ENCODE results near the gene PPP2R5C.

DNA sequence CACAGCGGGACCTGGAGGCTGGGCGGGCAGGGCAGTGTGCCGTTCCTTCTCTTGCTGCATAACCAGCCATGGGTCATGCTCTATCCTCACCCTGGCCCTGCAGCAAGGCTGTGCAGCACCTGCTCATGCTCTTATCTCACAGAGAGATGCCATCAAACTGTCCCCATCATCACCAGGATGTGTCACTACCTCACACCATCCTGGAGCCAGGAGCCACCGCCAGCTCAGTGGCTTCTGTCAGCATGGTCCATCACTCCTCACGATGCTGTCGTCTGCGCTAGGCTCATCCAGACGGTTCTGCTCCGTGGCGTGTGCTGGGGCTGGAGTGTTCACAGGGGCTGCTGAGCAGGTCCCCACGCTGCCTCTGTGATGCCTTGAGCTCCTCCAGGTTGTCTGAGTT is 125.7 kb downstream of the PPP2R5C start:
- no peak for TF ChIP-seq MAFK (IDR thresholded peaks at IDR 0.05; ENCODE audit: low read depth, low read length)
- no peak for TF ChIP-seq RAD21 (IDR thresholded peaks at IDR 0.05; ENCODE audit: low read length)
- TF ChIP-seq, protein P1, sequence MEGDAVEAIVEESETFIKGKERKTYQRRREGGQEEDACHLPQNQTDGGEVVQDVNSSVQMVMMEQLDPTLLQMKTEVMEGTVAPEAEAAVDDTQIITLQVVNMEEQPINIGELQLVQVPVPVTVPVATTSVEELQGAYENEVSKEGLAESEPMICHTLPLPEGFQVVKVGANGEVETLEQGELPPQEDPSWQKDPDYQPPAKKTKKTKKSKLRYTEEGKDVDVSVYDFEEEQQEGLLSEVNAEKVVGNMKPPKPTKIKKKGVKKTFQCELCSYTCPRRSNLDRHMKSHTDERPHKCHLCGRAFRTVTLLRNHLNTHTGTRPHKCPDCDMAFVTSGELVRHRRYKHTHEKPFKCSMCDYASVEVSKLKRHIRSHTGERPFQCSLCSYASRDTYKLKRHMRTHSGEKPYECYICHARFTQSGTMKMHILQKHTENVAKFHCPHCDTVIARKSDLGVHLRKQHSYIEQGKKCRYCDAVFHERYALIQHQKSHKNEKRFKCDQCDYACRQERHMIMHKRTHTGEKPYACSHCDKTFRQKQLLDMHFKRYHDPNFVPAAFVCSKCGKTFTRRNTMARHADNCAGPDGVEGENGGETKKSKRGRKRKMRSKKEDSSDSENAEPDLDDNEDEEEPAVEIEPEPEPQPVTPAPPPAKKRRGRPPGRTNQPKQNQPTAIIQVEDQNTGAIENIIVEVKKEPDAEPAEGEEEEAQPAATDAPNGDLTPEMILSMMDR (conservative IDR thresholded peaks at IDR 0.05; ENCODE audit: low read depth, low read length), result no peak
- TF ChIP-seq MAZ (IDR thresholded peaks at IDR 0.05; ENCODE audit: borderline replicate concordance, low read depth, low read length), result no peak
- no peak for TF ChIP-seq POLR2A (IDR thresholded peaks at IDR 0.05; ENCODE audit: low read depth, low read length)
- TF ChIP-seq, protein P2, sequence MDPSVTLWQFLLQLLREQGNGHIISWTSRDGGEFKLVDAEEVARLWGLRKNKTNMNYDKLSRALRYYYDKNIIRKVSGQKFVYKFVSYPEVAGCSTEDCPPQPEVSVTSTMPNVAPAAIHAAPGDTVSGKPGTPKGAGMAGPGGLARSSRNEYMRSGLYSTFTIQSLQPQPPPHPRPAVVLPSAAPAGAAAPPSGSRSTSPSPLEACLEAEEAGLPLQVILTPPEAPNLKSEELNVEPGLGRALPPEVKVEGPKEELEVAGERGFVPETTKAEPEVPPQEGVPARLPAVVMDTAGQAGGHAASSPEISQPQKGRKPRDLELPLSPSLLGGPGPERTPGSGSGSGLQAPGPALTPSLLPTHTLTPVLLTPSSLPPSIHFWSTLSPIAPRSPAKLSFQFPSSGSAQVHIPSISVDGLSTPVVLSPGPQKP (IDR thresholded peaks at IDR 0.05; ENCODE audit: borderline replicate concordance, low read depth, low read length), result no peak
- TF ChIP-seq CEBPB (IDR thresholded peaks at IDR 0.05; ENCODE audit: low read depth, low read length), result no peak
- TF ChIP-seq MXI1 (IDR thresholded peaks at IDR 0.05; ENCODE audit: borderline replicate concordance, low read depth, low read length), result no peak
- no peak for TF ChIP-seq SMC3 (IDR thresholded peaks at IDR 0.05; ENCODE audit: low read depth, low read length)
- TF ChIP-seq RCOR1 (IDR thresholded peaks at IDR 0.05; ENCODE audit: insufficient replicate concordance, low read length), result no peak
